Muscle layer of colon (tissue), 2 donors: Measurements from ENCODE around the gene PEX5.

Experiments used
- H3K27ac ChIP-seq: one replicate; pipeline ENCODE4 v1.7.0; 2013; ENCODE audit warnings: low read depth, mild to moderate bottlenecking, low read length, moderate library complexity
- H3K27me3 ChIP-seq, 2 donors: one replicate each; pipeline ENCODE4 v1.7.0; 2013; ENCODE audit warnings: low read length in 2 of 2, mild to moderate bottlenecking in 2 of 2; ENCODE audit not compliant: insufficient read depth in 2 of 2, control insufficient read depth in 1 of 2
- H3K36me3 ChIP-seq: one replicate; pipeline ENCODE4 v1.7.0; 2013; ENCODE audit warnings: mild to moderate bottlenecking, low read length; ENCODE audit not compliant: insufficient read depth
- H3K4me1 ChIP-seq: one replicate; pipeline ENCODE4 v1.7.0; 2013; ENCODE audit warnings: mild to moderate bottlenecking, low read length; ENCODE audit not compliant: insufficient read depth
- H3K4me3 ChIP-seq, 2 donors: one replicate each; pipeline ENCODE4 v1.7.0; 2013; ENCODE audit warnings: low read length in 2 of 2, low read depth in 1 of 2, mild to moderate bottlenecking in 1 of 2, moderate library complexity in 1 of 2
- H3K9ac ChIP-seq: one replicate; pipeline ENCODE4 v1.7.0; 2013; ENCODE audit warnings: low read length
- H3K9me3 ChIP-seq: one replicate; pipeline ENCODE4 v1.7.0; 2013; ENCODE audit warnings: mild to moderate bottlenecking, low read length
- donor health status: abdominal sarcoma.
- donor health status: Adenocarcinoma of cecum.

Gene PEX5

GRCh38 chr12:7189398-7190267, at the start of gene PEX5:
Gene PEX5, plus strand, starts transcription at chr12:7189686. Its CDS starts 692 bp downstream, at chr12:7190378.
- peaks cover 20% of the 10 kb centered on the region for H3K36me3 ChIP-seq
- peak within 1 kb of the TSS; percentile 59 to 94 for H3K4me3 ChIP-seq
- no peaks in the 10 kb centered on the region for H3K9me3 ChIP-seq
- H3K9ac ChIP-seq, result peak within 1 kb of the TSS; percentile 71
- H3K4me1 ChIP-seq, result peaks cover 18% of the 10 kb centered on the region
- H3K27ac ChIP-seq, result peak within 1 kb of the TSS; percentile 88
- no peaks in the 10 kb centered on the region for H3K27me3 ChIP-seq

GRCh38 chr12:7141351-7142005, 48.0 kb upstream of the PEX5 start:
- Histone ChIP-seq H3K4me1 (no peaks in the 10 kb centered on the region), H3K9ac (no peak overlapping the region)

GRCh38 chr12:7142056-7142644, 47.3 kb upstream of the PEX5 start:
- H3K36me3 ChIP-seq, result peaks cover 16% of the 10 kb centered on the region
- H3K9ac ChIP-seq, result no peak overlapping the region
- no peak overlapping the region for H3K27ac ChIP-seq
- H3K4me3 ChIP-seq, result no peak overlapping the region
- H3K27me3 ChIP-seq, result no peaks in the 10 kb centered on the region
- H3K4me1 ChIP-seq, result no peaks in the 10 kb centered on the region
- H3K9me3 ChIP-seq, result no peaks in the 10 kb centered on the region

More at GRCh38 chr12:7141351-7142005, 48.0 kb upstream of the PEX5 start:
- Histone ChIP-seq H3K4me3 (no peak overlapping the region), H3K9me3 (no peaks in the 10 kb centered on the region), H3K27me3 (no peaks in the 10 kb centered on the region), H3K36me3 (peaks cover 21% of the 10 kb centered on the region), H3K27ac (no peak overlapping the region)

GRCh38 chr12:7142809-7143465, 46.5 kb upstream of the PEX5 start:
- H3K27me3 ChIP-seq, result no peaks in the 10 kb centered on the region
- peaks cover 13% of the 10 kb centered on the region for H3K36me3 ChIP-seq
- H3K4me1 ChIP-seq, result no peaks in the 10 kb centered on the region
- H3K9me3 ChIP-seq, result no peaks in the 10 kb centered on the region
- H3K9ac ChIP-seq, result no peak overlapping the region
- no peak overlapping the region for H3K27ac ChIP-seq
- no peak overlapping the region for H3K4me3 ChIP-seq

- Histone ChIP-seq H3K4me3 (no peak overlapping the region), H3K27me3 (no peaks in the 10 kb centered on the region), H3K4me1 (no peaks in the 10 kb centered on the region), H3K36me3 (peaks cover 9% of the 10 kb centered on the region), H3K27ac (no peak overlapping the region), H3K9me3 (no peaks in the 10 kb centered on the region), H3K9ac (no peak overlapping the region)
Measured at GRCh38 chr12:7143564-7143963, 45.9 kb upstream of the PEX5 start.

GRCh38 chr12:7144414-7145120, 44.9 kb upstream of the PEX5 start:
- H3K4me1 ChIP-seq, result no peaks in the 10 kb centered on the region
- H3K4me3 ChIP-seq, result no peak overlapping the region
- H3K27ac ChIP-seq, result no peak overlapping the region
- H3K9me3 ChIP-seq, result no peaks in the 10 kb centered on the region
- peaks cover 16% of the 10 kb centered on the region for H3K36me3 ChIP-seq
- no peaks in the 10 kb centered on the region for H3K27me3 ChIP-seq
- no peak overlapping the region for H3K9ac ChIP-seq

GRCh38 chr12:7145671-7146070, 43.8 kb upstream of the PEX5 start:
- Histone ChIP-seq H3K27ac (no peak overlapping the region), H3K27me3 (no peaks in the 10 kb centered on the region), H3K9ac (no peak overlapping the region), H3K4me1 (no peaks in the 10 kb centered on the region), H3K9me3 (no peaks in the 10 kb centered on the region), H3K36me3 (peaks cover 17% of the 10 kb centered on the region), H3K4me3 (no peak overlapping the region)

GRCh38 chr12:7146228-7146627, 43.3 kb upstream of the PEX5 start:
- Histone ChIP-seq H3K27me3 (no peaks in the 10 kb centered on the region), H3K4me3 (no peak overlapping the region), H3K9ac (no peak overlapping the region), H3K27ac (no peak overlapping the region), H3K4me1 (no peaks in the 10 kb centered on the region), H3K36me3 (peaks cover 17% of the 10 kb centered on the region), H3K9me3 (no peaks in the 10 kb centered on the region)

GRCh38 chr12:7146906-7147305, 42.6 kb upstream of the PEX5 start:
- Histone ChIP-seq H3K4me1 (no peaks in the 10 kb centered on the region), H3K4me3 (no peak overlapping the region), H3K9ac (no peak overlapping the region), H3K27me3 (no peaks in the 10 kb centered on the region), H3K36me3 (peaks cover 17% of the 10 kb centered on the region), H3K27ac (no peak overlapping the region), H3K9me3 (no peaks in the 10 kb centered on the region)

- Histone ChIP-seq H3K27me3 (no peaks in the 10 kb centered on the region), H3K4me3 (no peak overlapping the region), H3K27ac (no peak overlapping the region), H3K36me3 (peaks cover 17% of the 10 kb centered on the region), H3K9me3 (no peaks in the 10 kb centered on the region), H3K4me1 (no peaks in the 10 kb centered on the region), H3K9ac (no peak overlapping the region)
Measured at GRCh38 chr12:7150356-7150755, 39.1 kb upstream of the PEX5 start.

- no peak overlapping the region for H3K27ac ChIP-seq
- H3K9me3 ChIP-seq, result no peaks in the 10 kb centered on the region
- H3K9ac ChIP-seq, result no peak overlapping the region
- H3K4me1 ChIP-seq, result no peaks in the 10 kb centered on the region
- no peak overlapping the region for H3K4me3 ChIP-seq
- H3K27me3 ChIP-seq, result no peaks in the 10 kb centered on the region
- H3K36me3 ChIP-seq, result peaks cover 17% of the 10 kb centered on the region
Measured at GRCh38 chr12:7150841-7151240, 38.6 kb upstream of the PEX5 start.
